ENCODE data around the gene ASTN2. TPM values are rescaled to one million over a fixed set of nuclear protein-coding genes. Genes with fewer than 3 reads are reported as not detected.

ASTN2 gene
- total RNA-seq, 2 experiments from 2014 or later, result 3.9 TPM

- no peak for DNase-seq
- H3K27me3 Mint-ChIP-seq, result no peaks in the 10 kb centered on the region
- H3K4me1 Mint-ChIP-seq, result peaks cover 4% of the 10 kb centered on the region
- H3K4me3 Mint-ChIP-seq, result no peak overlapping the region
- no peak overlapping the region for H3K27ac Mint-ChIP-seq
- H3K9me3 Mint-ChIP-seq, result no peaks in the 10 kb centered on the region
- peaks cover 12% of the 10 kb centered on the region for H3K36me3 Mint-ChIP-seq
Observed at GRCh38 chr9:116632990-116633838, 781.6 kb downstream of the ASTN2 start.

GRCh38 chr9:116629634-116630033 lies 785.2 kb downstream of the ASTN2 start:
- peaks cover 4% of the 10 kb centered on the region for H3K4me1 Mint-ChIP-seq
- no peaks in the 10 kb centered on the region for H3K9me3 Mint-ChIP-seq
- H3K27me3 Mint-ChIP-seq, result no peaks in the 10 kb centered on the region
- no peak for DNase-seq
- no peak overlapping the region for H3K4me3 Mint-ChIP-seq
- H3K27ac Mint-ChIP-seq, result no peak overlapping the region
- H3K36me3 Mint-ChIP-seq, result peaks cover 17% of the 10 kb centered on the region

GRCh38 chr9:116628716-116629115 lies 786.1 kb downstream of the ASTN2 start:
- Mint-ChIP-seq H3K27ac (no peak overlapping the region), H3K9me3 (no peaks in the 10 kb centered on the region), H3K4me1 (peaks cover 3% of the 10 kb centered on the region), H3K36me3 (peaks cover 17% of the 10 kb centered on the region), H3K27me3 (no peaks in the 10 kb centered on the region), H3K4me3 (no peak overlapping the region)
- no peak for DNase-seq

- no peaks in the 10 kb centered on the region for H3K27me3 Mint-ChIP-seq
- no peak overlapping the region for H3K27ac Mint-ChIP-seq
- H3K4me1 Mint-ChIP-seq, result no peaks in the 10 kb centered on the region
Observed at GRCh38 chr9:116627433-116627832, 787.4 kb downstream of the ASTN2 start.

GRCh38 chr9:116626762-116627161 lies 788.1 kb downstream of the ASTN2 start:
- Mint-ChIP-seq H3K27ac (no peak overlapping the region), H3K36me3 (peaks cover 16% of the 10 kb centered on the region), H3K4me3 (no peak overlapping the region), H3K4me1 (no peaks in the 10 kb centered on the region), H3K9me3 (no peaks in the 10 kb centered on the region), H3K27me3 (no peaks in the 10 kb centered on the region)
- DNase-seq, result no peak

More at GRCh38 chr9:116627433-116627832, 787.4 kb downstream of the ASTN2 start:
- H3K9me3 Mint-ChIP-seq, result no peaks in the 10 kb centered on the region
- H3K4me3 Mint-ChIP-seq, result no peak overlapping the region
- DNase-seq, result no peak
- peaks cover 17% of the 10 kb centered on the region for H3K36me3 Mint-ChIP-seq

- no peak for DNase-seq
- Mint-ChIP-seq H3K27ac (no peak overlapping the region), H3K4me3 (no peak overlapping the region), H3K27me3 (no peaks in the 10 kb centered on the region), H3K9me3 (no peaks in the 10 kb centered on the region), H3K4me1 (no peaks in the 10 kb centered on the region), H3K36me3 (peaks cover 19% of the 10 kb centered on the region)
Observed at GRCh38 chr9:116623715-116624114, 791.1 kb downstream of the ASTN2 start.

- DNase-seq, result no peak
- Mint-ChIP-seq H3K4me1 (no peaks in the 10 kb centered on the region), H3K9me3 (peaks cover 11% of the 10 kb centered on the region), H3K36me3 (peaks cover 42% of the 10 kb centered on the region), H3K27ac (no peak overlapping the region), H3K4me3 (no peak overlapping the region), H3K27me3 (no peaks in the 10 kb centered on the region)
Observed at GRCh38 chr9:116617389-116617788, 797.5 kb downstream of the ASTN2 start.

- H3K9me3 Mint-ChIP-seq, result peaks cover 12% of the 10 kb centered on the region
- no peak for DNase-seq
- H3K4me3 Mint-ChIP-seq, result no peak overlapping the region
- no peaks in the 10 kb centered on the region for H3K4me1 Mint-ChIP-seq
- H3K36me3 Mint-ChIP-seq, result peaks cover 48% of the 10 kb centered on the region
- H3K27ac Mint-ChIP-seq, result no peak overlapping the region
- no peaks in the 10 kb centered on the region for H3K27me3 Mint-ChIP-seq
Observed at GRCh38 chr9:116616304-116616914, 798.4 kb downstream of the ASTN2 start.

- Mint-ChIP-seq H3K36me3 (peaks cover 30% of the 10 kb centered on the region), H3K9me3 (peaks cover 7% of the 10 kb centered on the region), H3K4me1 (no peaks in the 10 kb centered on the region), H3K4me3 (no peak overlapping the region), H3K27ac (no peak overlapping the region), H3K27me3 (no peaks in the 10 kb centered on the region)
- DNase-seq, result no peak
Observed at GRCh38 chr9:116608064-116608463, 806.8 kb downstream of the ASTN2 start.

- no peak overlapping the region for H3K27ac Mint-ChIP-seq
- DNase-seq, result no peak
- peaks cover 14% of the 10 kb centered on the region for H3K36me3 Mint-ChIP-seq
- H3K27me3 Mint-ChIP-seq, result no peaks in the 10 kb centered on the region
- H3K9me3 Mint-ChIP-seq, result no peaks in the 10 kb centered on the region
- no peaks in the 10 kb centered on the region for H3K4me1 Mint-ChIP-seq
- no peak overlapping the region for H3K4me3 Mint-ChIP-seq
Observed at GRCh38 chr9:116605904-116606341, 808.9 kb downstream of the ASTN2 start.

- H3K27me3 Mint-ChIP-seq, result no peaks in the 10 kb centered on the region
- H3K4me1 Mint-ChIP-seq, result no peaks in the 10 kb centered on the region
- no peaks in the 10 kb centered on the region for H3K9me3 Mint-ChIP-seq
- H3K4me3 Mint-ChIP-seq, result no peak overlapping the region
- H3K27ac Mint-ChIP-seq, result no peak overlapping the region
- peaks cover 14% of the 10 kb centered on the region for H3K36me3 Mint-ChIP-seq
- DNase-seq, result no peak
Observed at GRCh38 chr9:116605060-116605459, 809.8 kb downstream of the ASTN2 start.

- no peak overlapping the region for H3K4me3 Mint-ChIP-seq
- H3K27ac Mint-ChIP-seq, result no peak overlapping the region
- no peaks in the 10 kb centered on the region for H3K27me3 Mint-ChIP-seq
- peaks cover 16% of the 10 kb centered on the region for H3K36me3 Mint-ChIP-seq
- no peaks in the 10 kb centered on the region for H3K4me1 Mint-ChIP-seq
- no peaks in the 10 kb centered on the region for H3K9me3 Mint-ChIP-seq
- no peak for DNase-seq
Observed at GRCh38 chr9:116604251-116604650, 810.6 kb downstream of the ASTN2 start.

- no peak overlapping the region for H3K4me3 Mint-ChIP-seq
- no peaks in the 10 kb centered on the region for H3K27me3 Mint-ChIP-seq
- no peaks in the 10 kb centered on the region for H3K4me1 Mint-ChIP-seq
- peaks cover 7% of the 10 kb centered on the region for H3K36me3 Mint-ChIP-seq
- H3K27ac Mint-ChIP-seq, result no peak overlapping the region
- DNase-seq, result no peak
- H3K9me3 Mint-ChIP-seq, result no peaks in the 10 kb centered on the region
Observed at GRCh38 chr9:116599342-116599884, 815.4 kb downstream of the ASTN2 start.

GRCh38 chr9:116596646-116597045 lies 818.2 kb downstream of the ASTN2 start:
- H3K9me3 Mint-ChIP-seq, result no peaks in the 10 kb centered on the region
- no peaks in the 10 kb centered on the region for H3K4me1 Mint-ChIP-seq
- peaks cover 8% of the 10 kb centered on the region for H3K36me3 Mint-ChIP-seq
- no peak for DNase-seq
- no peak overlapping the region for H3K4me3 Mint-ChIP-seq
- no peak overlapping the region for H3K27ac Mint-ChIP-seq
- H3K27me3 Mint-ChIP-seq, result no peaks in the 10 kb centered on the region

- no peak overlapping the region for H3K4me3 Mint-ChIP-seq
- no peak for DNase-seq
- peaks cover 14% of the 10 kb centered on the region for H3K36me3 Mint-ChIP-seq
- H3K4me1 Mint-ChIP-seq, result no peaks in the 10 kb centered on the region
- no peak overlapping the region for H3K27ac Mint-ChIP-seq
- H3K27me3 Mint-ChIP-seq, result no peaks in the 10 kb centered on the region
- peaks cover 2% of the 10 kb centered on the region for H3K9me3 Mint-ChIP-seq
Observed at GRCh38 chr9:116594547-116594946, 820.3 kb downstream of the ASTN2 start.
